SK-MEL-5 (cell line): ENCODE results near the gene NHERF2. TPM values are rescaled to one million over a fixed set of nuclear protein-coding genes. Genes with fewer than 3 reads are reported as not detected.
A peak's percentile ranks its signal among the peaks of the same experiment; 100 is the strongest.
"Not testable (repeated sequence)": the region's sequence is repeated elsewhere in the genome, so short reads cannot be mapped to it uniquely, and the experiment has no call there.

Experiments used
- DNase-seq: peaks from one replicate; pipeline ENCODE4 v3.0.0-alpha.2; 2016; ENCODE audit warnings: low read depth, low spot score
- in situ Hi-C: cut with HindIII; loops from 2 replicates; pipeline ENCODE4 v1.10.0; 2016; ENCODE audit warnings: low sequenced_read_pairs, high pct_unique_total_duplicates, low pct_unique_long_range_greater_than_20kb
- total RNA-seq: library from RNA; depleted of rRNA; stranded (reverse); fragments of >200 nt; shearing (Covaris generic); gene quantifications from 2 replicates; pipeline ENCODE4 v1.2.3, GENCODE V29; 2014

NHERF2 gene
- total RNA-seq, 1 experiment from 2014 or later: 9.3 TPM

DNA sequence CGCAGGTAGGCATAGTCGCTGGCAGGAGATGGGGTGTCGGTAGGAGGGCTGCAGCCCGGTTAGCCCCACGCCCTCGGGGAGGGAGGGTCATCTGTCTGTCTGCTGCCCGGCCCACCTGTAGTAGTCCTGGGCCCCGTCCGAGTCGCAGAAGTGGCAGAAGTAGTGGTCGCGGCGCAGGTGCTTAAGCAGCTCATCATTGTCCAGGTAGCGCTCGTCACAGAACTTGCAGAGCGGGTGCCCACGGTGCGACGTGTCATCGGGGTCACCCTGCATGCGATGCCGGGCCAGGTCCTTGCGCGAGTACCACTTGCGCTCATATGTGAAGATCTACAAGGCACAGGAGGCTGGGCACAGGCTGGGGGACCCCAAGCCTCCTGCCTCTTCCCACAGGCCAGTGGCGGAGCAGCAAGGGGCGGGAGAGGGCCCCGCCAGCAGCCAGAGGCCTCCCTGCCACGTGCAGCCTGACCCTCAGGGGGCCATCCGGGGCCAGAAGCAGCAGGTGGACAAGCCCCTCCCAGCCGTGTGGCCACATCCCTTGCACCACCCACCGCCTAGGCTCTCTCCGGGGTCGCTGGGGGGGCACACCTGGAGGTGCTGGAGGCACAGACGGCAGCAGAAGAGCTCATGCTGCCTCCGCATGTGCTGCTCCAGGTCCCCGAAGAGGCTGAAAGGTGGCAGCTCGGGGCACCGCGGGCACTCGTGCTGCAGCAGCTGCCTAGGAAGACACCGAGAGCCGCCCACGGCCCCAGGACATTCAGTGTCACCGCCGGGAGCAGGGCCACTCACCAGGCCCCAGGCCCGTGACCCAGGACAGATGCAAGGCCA lies 24.1 kb upstream of the NHERF2 start:
- in situ Hi-C loops: no loop called here
- DNase-seq: no peak

DNA sequence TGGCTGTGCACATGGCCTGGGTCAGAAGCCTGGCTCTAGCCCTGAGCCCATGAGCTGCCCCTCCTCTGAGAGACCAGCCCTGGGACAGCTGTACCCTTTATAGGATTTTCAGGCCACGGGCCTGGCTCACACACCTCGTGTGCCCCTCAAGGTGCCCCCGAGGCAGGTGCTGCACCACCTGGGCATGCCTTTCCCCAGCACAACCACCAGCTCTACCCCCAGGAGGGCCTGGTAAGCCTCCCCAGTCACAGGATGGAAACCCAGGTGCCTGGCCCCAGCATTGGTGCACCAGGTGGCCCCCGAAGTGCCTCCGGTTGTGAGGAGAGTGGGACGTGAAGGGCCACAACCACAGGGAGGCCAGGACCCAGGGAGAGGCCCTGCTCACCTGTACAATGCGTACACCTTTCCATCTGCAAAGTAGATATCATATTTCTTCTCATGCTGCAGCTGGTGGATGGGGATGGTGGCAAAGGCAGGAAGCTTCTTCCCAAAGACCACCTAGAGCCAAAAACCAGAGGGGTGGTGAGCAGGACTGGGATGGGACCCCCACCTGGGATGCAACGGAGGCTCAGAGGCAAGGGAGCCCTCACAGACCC lies 23.4 kb upstream of the NHERF2 start:
- in situ Hi-C loops: no loop called here
- DNase-seq: no peak

DNA sequence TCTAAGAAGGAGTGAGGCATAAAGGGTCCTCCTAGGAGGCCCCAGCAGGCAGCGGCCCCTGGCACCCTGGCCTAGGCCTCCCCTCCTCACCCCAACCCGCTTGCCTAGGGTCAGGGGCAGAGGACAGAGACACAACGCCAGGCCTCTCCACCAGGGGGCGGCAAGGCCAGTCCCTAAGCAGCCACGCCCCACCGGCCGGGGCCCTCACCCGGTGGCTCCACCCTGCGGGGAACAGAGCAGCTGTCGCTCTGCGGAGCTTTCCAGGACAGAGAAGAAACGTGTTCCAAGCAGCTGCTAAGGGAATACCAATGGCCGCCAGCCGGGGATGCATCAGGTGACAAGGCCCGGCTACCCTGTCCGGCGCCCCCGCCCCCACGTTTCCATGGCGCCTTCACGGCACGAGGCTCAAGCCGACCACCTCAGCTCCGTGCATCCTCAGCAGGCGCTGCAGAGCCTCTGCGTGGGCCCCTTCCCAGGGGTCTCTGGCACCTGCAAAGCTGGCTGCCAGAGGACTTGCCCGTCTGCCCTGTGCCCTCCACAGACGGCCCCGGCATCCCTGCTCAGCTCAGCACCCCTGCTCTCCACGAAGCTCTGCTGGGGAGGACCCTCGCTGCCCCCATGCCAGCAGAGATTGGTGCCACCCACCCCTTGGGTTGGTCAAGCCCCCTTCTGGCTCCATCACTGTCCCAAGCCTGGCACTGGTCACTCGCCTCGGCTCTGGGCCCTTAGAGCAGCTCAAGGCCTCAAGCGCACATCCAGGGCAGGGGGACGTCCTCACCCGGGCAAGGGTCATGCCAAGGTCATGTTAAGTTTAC lies 22.7 kb upstream of the NHERF2 start:
- in situ Hi-C loops: no loop called here
- peak; percentile 89 for DNase-seq

DNA sequence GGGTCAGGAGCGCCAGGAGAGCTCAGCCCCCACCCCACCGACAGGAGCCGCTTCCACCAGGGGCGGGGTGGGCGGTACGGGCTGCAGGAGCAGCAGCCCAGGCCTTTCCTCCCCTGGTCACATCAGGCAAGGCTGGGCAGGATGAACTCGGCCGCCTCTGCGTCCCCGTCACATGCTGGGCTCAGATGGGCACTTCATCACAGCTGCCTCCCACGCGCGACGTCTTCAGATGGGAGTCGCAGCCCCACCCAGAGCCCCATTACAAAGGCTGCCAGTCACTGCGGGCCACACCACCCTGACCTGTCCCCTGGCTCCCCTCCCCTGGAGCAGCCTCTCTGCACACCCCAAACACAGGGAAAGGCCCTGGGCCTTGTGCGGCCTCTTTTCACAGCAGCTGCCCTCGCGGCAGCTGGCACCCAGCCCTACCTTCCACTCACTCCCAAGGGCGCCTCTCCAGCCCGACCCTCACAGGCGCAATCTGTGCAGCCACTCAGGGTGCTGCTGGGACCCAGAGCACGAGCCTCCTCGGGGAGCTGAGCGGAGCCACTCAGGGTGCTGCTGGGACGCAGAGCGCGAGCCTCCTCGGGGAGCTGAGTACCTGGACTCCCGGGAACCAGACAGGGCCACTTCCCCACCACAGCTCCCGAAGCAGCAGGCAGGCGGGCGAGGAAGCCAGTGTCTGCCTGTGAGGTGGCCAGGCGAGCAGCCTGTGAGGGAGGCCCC lies 21.7 kb upstream of the NHERF2 start:
- in situ Hi-C loops: no loop called here
- DNase-seq: no peak

DNA sequence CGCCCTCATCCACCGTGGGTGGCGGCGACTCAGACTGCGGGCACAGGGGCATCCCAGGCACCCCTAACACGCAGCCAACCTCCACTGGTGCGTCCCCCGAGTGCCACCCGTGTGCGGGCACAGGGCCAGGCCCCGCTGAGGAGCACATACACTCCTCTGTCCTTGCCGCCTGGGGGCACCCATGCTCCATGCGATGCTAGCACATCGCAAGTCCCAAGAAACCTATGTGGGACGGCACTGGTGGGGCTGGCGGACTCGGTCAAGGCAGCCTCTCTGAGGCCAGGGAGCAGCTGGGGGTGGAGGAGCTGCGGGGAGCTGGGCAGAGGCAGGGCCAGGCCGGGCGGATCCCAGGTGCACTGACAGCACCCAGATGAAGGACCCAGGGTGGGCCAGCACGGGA lies 21.1 kb upstream of the NHERF2 start:
- in situ Hi-C loops: no loop called here
- DNase-seq: peak; percentile 30

DNA sequence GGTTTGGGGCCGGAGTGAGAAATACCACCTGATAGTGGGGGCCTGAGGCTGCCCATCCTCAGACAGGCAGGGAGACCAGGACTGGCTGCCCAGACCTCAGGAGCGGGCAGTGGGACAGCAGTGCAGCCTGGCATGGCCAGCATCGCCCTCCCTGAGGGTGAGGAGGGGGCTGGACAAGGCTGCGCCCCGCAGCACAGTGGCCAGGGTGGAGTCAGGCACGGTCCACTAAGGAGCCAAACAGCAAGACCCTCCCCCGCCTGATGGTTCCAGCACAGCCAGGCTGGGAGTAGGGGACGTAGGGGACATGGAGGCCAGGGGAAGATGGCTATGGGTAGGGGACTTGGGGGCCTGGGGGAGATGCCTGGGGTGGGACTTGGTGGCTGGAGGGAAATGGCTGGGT lies 20.4 kb upstream of the NHERF2 start:
- DNase-seq: no peak
- in situ Hi-C loops: no loop called here

DNA sequence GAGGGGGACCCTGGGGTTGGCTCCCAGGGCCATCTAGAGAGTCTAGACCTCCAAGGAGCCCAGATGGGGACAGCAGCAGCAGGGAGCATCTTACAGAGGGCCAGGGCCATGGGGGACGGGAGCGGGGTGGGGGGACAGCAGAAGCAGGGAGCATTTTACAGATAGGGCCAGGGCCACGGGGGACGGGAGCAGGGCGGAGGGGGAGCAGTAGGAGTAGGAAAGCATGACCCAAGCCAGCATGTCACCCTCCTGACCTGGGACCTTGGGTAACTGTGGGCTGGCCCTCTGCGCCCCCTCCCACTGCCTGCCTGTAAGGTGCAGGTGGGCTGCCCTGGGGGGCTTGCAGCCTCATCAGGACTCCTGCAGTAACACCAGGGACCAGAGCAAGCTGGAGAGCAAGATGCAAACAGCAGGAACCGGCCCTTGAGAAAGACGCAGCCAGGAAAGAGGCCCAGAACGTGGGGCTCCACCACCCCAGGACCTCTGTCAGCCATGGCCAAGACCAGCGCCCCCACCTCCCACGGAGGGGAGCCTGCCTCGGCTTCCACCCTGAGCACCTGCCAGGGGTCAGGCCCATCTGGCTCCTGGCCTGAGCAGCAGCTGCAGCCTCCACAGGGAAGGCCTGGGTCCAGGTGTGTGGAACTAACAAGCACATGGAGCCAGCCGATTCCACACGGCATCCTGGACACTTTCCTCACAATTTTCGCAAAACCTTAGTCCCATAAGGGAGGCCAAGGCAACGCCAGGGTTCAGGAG lies 19.4 kb upstream of the NHERF2 start:
- DNase-seq: no peak
- in situ Hi-C loops: no loop called here

DNA sequence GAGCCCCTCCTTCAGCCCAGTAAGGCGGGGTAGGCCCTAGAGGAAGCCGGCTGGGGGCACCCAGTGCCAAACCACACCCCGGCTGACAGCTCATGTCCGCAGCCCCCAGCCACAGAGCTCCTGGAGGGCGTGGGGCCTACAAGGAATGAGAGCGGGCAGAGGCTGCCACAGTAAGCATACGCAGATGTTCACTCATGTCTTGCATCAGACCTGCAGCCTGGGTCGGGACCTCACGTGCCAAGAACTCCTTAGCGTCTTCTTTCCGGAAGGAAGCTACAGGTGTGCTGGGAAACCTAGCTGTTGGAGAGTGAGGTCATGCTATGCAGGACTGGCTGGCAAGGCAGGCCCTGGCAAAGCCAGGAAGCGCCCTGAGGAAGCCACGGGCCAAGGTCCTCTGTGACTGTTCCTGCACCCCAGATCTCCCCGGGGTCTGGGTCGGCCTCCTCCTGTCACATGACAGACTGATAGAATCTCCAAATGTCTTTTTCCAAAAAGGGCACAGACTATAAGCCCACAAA lies 18.6 kb upstream of the NHERF2 start:
- in situ Hi-C loops: no loop called here
- no peak for DNase-seq

DNA sequence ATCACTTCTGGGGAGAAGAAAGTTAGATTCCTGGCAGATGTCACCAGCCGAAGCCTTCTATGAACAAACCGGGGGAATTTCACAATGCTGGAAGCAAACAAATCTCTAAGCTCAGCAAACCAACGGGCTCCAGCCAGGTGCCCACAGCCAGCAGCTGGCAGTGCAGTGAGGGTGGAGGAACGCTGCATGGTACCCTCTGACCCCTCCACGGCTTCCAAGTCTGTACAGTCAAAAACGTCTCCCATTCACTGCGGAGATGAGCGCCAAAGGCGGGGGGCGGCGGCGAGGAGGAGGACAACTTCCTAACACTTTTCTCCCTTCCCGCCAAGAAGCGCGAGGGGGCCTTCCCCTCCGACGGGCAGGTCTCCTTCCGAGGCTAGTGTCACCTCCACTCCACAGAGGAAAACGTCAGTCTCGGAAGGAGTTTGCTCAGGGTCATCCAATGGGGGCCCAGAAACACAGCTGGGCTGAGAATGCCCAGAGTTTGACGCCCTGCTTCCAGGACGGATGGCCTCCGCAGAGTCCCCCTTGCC lies 18.0 kb upstream of the NHERF2 start:
- in situ Hi-C loops: no loop called here
- no peak for DNase-seq

DNA sequence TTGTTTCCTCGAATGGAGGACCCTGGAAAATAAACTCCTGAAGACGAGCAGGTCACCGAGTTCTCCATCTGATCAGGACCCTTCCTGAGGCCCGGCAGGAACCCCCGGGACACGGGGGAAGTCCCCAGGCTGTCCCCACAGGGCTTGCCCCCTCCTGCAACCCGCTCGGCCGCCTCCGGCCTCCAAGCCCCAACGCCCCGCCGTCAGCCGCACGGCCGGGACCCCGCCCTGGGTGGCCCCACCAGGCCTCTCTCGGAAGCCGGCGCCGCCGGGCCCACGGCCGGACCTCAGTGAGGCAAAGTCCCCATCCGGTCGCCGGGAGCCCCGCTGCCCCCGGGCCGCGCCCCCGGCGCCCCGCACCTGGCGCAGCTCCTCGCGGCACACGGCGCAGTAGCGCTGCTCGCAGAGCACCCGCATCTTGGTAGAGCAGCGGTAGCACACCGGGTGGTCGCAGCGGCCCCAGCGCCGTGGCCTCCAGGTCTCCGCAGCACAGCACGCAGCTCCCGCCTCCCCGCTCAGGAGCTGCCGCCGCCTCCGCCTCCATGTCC lies 17.5 kb upstream of the NHERF2 start:
- in situ Hi-C loops: no loop called here
- DNase-seq: no peak

DNA sequence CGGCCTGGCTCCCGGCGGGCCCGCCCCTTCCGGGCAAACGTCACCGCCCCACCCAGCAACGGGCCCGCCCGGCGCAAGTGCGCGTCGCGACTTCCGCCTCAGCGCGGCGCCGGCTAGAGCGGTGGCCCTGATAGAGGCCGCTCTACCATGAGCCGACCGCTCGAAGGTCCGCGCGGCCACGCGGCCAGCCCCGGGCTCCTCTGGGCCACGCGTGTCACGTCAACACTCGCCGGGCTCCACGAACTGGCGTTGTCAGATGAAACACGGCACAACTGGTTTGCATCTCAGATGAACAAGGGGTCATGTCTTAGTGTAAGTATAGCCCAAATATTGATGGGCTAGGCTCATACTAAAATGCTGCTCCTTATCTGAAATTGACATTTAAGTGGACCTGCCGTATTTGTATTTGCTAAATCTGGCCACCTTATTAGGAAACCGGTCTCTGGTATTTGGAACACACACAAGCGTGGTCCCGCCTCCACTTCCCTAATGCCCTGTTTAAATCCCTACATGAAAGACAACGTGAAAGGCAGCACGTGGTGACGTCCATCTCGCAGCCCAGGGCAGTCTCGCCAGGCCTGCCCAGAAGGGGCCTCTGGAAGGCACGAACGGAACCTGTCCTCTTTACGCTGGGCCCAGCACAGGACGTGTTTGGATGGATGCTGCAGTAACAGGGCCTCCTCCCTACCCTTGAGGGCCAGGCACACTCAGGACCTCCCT lies 16.8 kb upstream of the NHERF2 start, which contains the start of gene ZNF598:
Gene ZNF598, minus strand, starts transcription at position 31 of the 720 bp plus-strand sequence.
- peak; percentile 78 for DNase-seq
- in situ Hi-C loops: no loop called here

DNA sequence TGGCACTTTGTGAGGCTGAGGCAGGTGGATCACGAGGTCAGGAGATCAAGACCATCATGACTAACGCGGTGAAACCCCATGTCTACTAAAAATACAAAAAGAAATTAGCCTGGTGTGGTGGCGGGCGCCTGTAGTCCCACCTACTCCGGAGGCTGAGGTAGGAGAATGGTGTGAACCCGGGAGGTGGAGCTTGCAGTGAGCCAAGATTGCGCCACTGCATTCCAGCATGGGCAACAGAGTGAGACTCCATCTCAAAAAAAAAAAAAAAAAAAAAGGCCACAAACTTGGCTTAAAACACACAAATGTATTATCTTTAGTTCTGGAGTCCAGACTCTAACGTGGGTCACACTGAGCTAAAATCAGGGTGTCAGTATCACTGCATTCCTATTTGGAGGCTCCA lies 15.0 kb upstream of the NHERF2 start:
- in situ Hi-C loops, DNase-seq: not testable (repeated sequence)

DNA sequence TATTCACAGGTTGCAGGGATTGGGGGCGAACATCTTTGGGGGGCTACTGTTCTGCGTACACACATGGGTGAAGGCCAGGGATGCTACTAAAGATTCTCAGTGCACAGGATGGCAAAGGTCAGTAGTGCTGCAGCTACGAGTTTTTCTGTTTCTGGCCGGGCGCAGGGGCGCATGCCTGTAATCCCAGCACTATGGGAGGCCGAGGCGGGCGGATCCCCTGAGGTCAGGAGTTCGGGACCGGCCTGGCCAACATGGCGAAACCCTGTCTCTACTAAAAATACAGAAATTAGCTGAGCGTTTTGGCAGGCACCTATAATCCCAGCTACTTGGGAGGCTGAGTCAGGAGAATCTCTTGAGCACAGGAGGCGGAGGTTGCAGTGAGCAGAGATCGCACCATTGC lies 13.2 kb upstream of the NHERF2 start:
- in situ Hi-C loops: no loop called here
- DNase-seq: no peak

DNA sequence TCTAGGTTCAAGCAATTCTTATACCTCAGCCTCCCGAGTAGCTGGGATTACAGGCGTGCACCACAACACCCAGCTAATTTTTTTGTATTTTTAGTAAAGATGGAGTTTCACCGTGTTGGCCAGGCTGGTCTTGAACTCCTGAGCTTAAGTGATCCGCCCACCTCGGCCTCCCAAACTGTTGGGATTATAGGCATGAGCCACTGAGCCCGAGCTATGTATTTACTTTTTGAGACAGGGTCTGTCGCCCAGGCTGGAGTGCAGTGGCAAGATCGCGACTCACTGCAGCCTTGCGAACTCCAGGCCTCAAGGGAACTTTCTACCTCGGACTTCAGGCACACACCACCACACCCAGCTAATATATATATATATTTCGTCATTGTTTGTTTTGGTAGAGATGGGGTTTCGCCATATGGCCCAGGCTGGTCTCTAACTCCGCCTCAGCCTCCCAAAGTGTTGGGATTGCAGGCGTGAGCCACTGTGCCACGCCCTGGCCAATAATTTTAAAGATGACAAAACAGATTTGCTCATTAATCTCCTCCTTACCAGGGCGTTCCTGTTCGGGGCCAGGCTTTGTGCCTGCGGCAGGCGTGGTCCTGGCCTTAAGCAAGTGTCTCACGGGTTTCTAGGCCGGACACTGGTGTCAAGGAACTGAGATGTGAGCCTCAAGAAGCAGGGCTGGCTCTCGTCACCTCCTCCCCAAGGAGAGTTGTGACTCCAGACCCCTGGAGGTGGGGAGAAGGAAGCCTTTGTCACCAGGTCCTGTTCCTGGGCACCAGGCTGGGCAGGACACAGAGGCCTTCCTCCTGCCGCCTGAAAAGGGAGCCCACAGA lies 11.4 kb upstream of the NHERF2 start:
- in situ Hi-C loops: no loop called here

DNA sequence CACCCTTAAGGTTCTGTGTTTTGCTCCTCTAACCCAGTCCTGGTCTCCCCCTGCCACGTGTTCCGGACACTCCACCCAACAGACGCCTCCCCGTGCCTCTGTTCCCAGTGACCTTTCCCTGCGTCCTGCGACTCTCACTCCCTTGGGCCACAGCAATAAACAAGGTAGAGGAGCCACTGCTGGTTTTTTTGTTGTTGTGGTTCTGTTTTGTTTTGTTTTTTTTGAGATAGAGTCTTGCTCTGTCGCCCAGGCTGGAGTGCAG lies 10.8 kb upstream of the NHERF2 start:
- in situ Hi-C loops: no loop called here
- DNase-seq: no peak

More for the DNA sequence above, 11.4 kb upstream of the NHERF2 start:
- DNase-seq: no peak
